NCI-H2171 treated with DMSO at 0.1 percent for 48 hours (cell line): ENCODE results near the gene CEP128.
"Not testable (repeated sequence)": the region's sequence is repeated elsewhere in the genome, so short reads cannot be mapped to it uniquely, and the experiment has no call there.

Experiments
- DNase-seq: peaks from one replicate; lab custom pipeline; 2025; lab: John Stamatoyannopoulos, UW

CEP128 gene

GRCh38 chr14:80953211-80953610 lies 11.7 kb upstream of the CEP128 start:
- DNase-seq = not testable (repeated sequence)

- no peak for DNase-seq
Measured at GRCh38 chr14:80951491-80951890, 10.0 kb upstream of the CEP128 start.

GRCh38 chr14:80948291-80948690 lies 6.8 kb upstream of the CEP128 start:
- DNase-seq = no peak

- DNase-seq = no peak
Measured at GRCh38 chr14:80946797-80947196, 5.3 kb upstream of the CEP128 start.

GRCh38 chr14:80946187-80946586 lies 4.6 kb upstream of the CEP128 start:
- no peak for DNase-seq

- DNase-seq = no peak
Measured at GRCh38 chr14:80944861-80945617, 3.5 kb upstream of the CEP128 start.

GRCh38 chr14:80942191-80942600 lies 658 bp upstream of the CEP128 start:
- no peak for DNase-seq

GRCh38 chr14:80940146-80940545 lies 1.4 kb downstream of the CEP128 start:
- no peak for DNase-seq

- DNase-seq = no peak
Measured at GRCh38 chr14:80933686-80934085, 7.9 kb downstream of the CEP128 start.

GRCh38 chr14:80933282-80933681 lies 8.3 kb downstream of the CEP128 start:
- no peak for DNase-seq

GRCh38 chr14:80930836-80931389 lies 10.6 kb downstream of the CEP128 start:
- DNase-seq = no peak

- DNase-seq = no peak
Measured at GRCh38 chr14:80930095-80930494, 11.4 kb downstream of the CEP128 start.

- DNase-seq = no peak
Measured at GRCh38 chr14:80927083-80927989, 14.2 kb downstream of the CEP128 start.

GRCh38 chr14:80926397-80927082 lies 15.0 kb downstream of the CEP128 start:
- no peak for DNase-seq

GRCh38 chr14:80924365-80925103 lies 17.0 kb downstream of the CEP128 start:
- DNase-seq = peak; percentile 42

- peak; percentile 33 for DNase-seq
Measured at GRCh38 chr14:80923368-80923767, 18.2 kb downstream of the CEP128 start.

GRCh38 chr14:80919622-80920021 lies 21.9 kb downstream of the CEP128 start:
- no peak for DNase-seq

GRCh38 chr14:80912013-80912412 lies 29.5 kb downstream of the CEP128 start:
- not testable (repeated sequence) for DNase-seq

GRCh38 chr14:80906946-80907345 lies 34.6 kb downstream of the CEP128 start:
- no peak for DNase-seq

- peak; percentile 35 for DNase-seq
Measured at GRCh38 chr14:80906336-80906735, 35.2 kb downstream of the CEP128 start.

- no peak for DNase-seq
Measured at GRCh38 chr14:80902608-80903007, 38.9 kb downstream of the CEP128 start.
